ENCODE data around the gene OR51D1. TPM values are rescaled to one million over a fixed set of nuclear protein-coding genes. Genes with fewer than 3 reads are reported as not detected.

Gene OR51D1
- total RNA-seq, 4 donors from 2014 or later: not detected

- no peak for DNase-seq
- in situ Hi-C loops (cut with MboI; ENCODE audit: low pct_ligation_motif_present in 1 of 4, low pct_unique_long_range_greater_than_20kb in 1 of 4, low sequenced_read_pairs in 3 of 4): no loop called here
- intact Hi-C loops (cut with DNase I; ENCODE audit: low total_unique reads): no loop called here
Observed at GRCh38 chr11:4658629-4659445, 21.6 kb downstream of the OR51D1 start.

GRCh38 chr11:4662876-4663275 is 25.6 kb downstream of the OR51D1 start:
- H3K27ac ChIP-seq: no peak overlapping the region
- WGBS, 2 donors (ENCODE audit: low coverage in 1 of 2): 81 to 86% methylated on average over 4 to 6 of the region's 6 CpGs
- H3K9me3 ChIP-seq: no peaks in the 10 kb centered on the region
- in situ Hi-C loops (cut with MboI; ENCODE audit: low pct_ligation_motif_present in 1 of 4, low pct_unique_long_range_greater_than_20kb in 1 of 4, low sequenced_read_pairs in 3 of 4) (no loop called here), intact Hi-C loops (cut with DNase I; ENCODE audit: low total_unique reads) (no loop called here)
- no peak for DNase-seq
- no peak overlapping the region for H3K4me3 ChIP-seq
- H3K4me1 ChIP-seq: no peaks in the 10 kb centered on the region
- H3K27me3 ChIP-seq: no peaks in the 10 kb centered on the region
- TF ChIP-seq, protein P1, sequence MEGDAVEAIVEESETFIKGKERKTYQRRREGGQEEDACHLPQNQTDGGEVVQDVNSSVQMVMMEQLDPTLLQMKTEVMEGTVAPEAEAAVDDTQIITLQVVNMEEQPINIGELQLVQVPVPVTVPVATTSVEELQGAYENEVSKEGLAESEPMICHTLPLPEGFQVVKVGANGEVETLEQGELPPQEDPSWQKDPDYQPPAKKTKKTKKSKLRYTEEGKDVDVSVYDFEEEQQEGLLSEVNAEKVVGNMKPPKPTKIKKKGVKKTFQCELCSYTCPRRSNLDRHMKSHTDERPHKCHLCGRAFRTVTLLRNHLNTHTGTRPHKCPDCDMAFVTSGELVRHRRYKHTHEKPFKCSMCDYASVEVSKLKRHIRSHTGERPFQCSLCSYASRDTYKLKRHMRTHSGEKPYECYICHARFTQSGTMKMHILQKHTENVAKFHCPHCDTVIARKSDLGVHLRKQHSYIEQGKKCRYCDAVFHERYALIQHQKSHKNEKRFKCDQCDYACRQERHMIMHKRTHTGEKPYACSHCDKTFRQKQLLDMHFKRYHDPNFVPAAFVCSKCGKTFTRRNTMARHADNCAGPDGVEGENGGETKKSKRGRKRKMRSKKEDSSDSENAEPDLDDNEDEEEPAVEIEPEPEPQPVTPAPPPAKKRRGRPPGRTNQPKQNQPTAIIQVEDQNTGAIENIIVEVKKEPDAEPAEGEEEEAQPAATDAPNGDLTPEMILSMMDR (IDR thresholded peaks at IDR 0.05): no peak
- H3K36me3 ChIP-seq: no peaks in the 10 kb centered on the region

More at GRCh38 chr11:4658629-4659445, 21.6 kb downstream of the OR51D1 start:
- Histone ChIP-seq H3K36me3 (no peaks in the 10 kb centered on the region), H3K9me3 (no peaks in the 10 kb centered on the region), H3K4me3 (no peak overlapping the region), H3K27ac (no peak overlapping the region), H3K4me1 (no peaks in the 10 kb centered on the region), H3K27me3 (no peaks in the 10 kb centered on the region)
- TF ChIP-seq EP300 (IDR thresholded peaks at IDR 0.05; ENCODE audit: low read depth) (no peak), POLR2A (IDR thresholded peaks at IDR 0.05) (no peak), POLR2AphosphoS5 (IDR thresholded peaks at IDR 0.05) (no peak)
- TF ChIP-seq, protein P1 (IDR thresholded peaks at IDR 0.05): no peak
- WGBS, 2 donors (ENCODE audit: low coverage in 1 of 2): 62 to 77% methylated on average over 4 to 5 of the region's 5 CpGs

- intact Hi-C loops (cut with DNase I; ENCODE audit: low total_unique reads) (no loop called here), in situ Hi-C loops (cut with MboI; ENCODE audit: low pct_ligation_motif_present in 1 of 4, low pct_unique_long_range_greater_than_20kb in 1 of 4, low sequenced_read_pairs in 3 of 4) (no loop called here)
- WGBS, 2 donors (ENCODE audit: low coverage in 1 of 2): 86 to 91% methylated on average over 3 of the region's 3 CpGs
- Histone ChIP-seq H3K27me3 (no peaks in the 10 kb centered on the region), H3K9me3 (no peaks in the 10 kb centered on the region), H3K27ac (no peak overlapping the region), H3K36me3 (no peaks in the 10 kb centered on the region), H3K4me3 (no peak overlapping the region), H3K4me1 (no peaks in the 10 kb centered on the region)
- TF ChIP-seq, protein P1 (IDR thresholded peaks at IDR 0.05): no peak
- TF ChIP-seq POLR2AphosphoS5 (IDR thresholded peaks at IDR 0.05) (no peak), POLR2A (IDR thresholded peaks at IDR 0.05) (no peak), EP300 (IDR thresholded peaks at IDR 0.05; ENCODE audit: low read depth) (no peak)
- no peak for DNase-seq
Observed at GRCh38 chr11:4664183-4664582, 26.9 kb downstream of the OR51D1 start.

- WGBS, 2 donors (ENCODE audit: low coverage in 1 of 2): 62 to 74% methylated on average over 3 of the region's 3 CpGs
- DNase-seq: no peak
- H3K9me3 ChIP-seq: no peaks in the 10 kb centered on the region
- no peaks in the 10 kb centered on the region for H3K36me3 ChIP-seq
- no peak overlapping the region for H3K4me3 ChIP-seq
- in situ Hi-C loops (cut with MboI; ENCODE audit: low pct_ligation_motif_present in 1 of 4, low pct_unique_long_range_greater_than_20kb in 1 of 4, low sequenced_read_pairs in 3 of 4) (no loop called here), intact Hi-C loops (cut with DNase I; ENCODE audit: low total_unique reads) (no loop called here)
- H3K27ac ChIP-seq: no peak overlapping the region
- no peaks in the 10 kb centered on the region for H3K4me1 ChIP-seq
- TF ChIP-seq EP300 (IDR thresholded peaks at IDR 0.05; ENCODE audit: low read depth): no peak
- no peaks in the 10 kb centered on the region for H3K27me3 ChIP-seq
Observed at GRCh38 chr11:4664786-4665185, 27.5 kb downstream of the OR51D1 start.

DNA sequence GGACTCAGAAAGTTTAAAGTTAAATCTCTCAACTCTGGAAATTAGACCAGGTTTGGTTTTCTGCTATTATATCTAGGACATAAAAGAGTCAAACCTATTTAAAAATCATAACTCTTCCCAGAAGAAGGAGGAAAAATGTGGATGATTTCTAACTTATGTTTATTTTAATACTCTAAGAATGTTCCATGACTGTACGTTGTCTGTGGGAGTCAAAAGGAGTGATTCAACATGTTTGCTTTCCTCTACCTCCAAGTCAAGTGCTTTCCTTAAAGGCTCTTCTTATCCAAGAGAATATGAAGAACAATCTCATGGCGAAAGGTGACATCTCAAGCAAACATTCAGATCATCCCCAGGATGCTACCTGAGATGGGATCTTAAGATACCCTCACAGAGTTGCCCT is 28.1 kb downstream of the OR51D1 start:
- DNase-seq: no peak
- intact Hi-C loops (cut with DNase I; ENCODE audit: low total_unique reads): no loop called here
- Histone ChIP-seq H3K4me1 (no peaks in the 10 kb centered on the region), H3K27me3 (no peaks in the 10 kb centered on the region), H3K9me3 (no peaks in the 10 kb centered on the region), H3K4me3 (no peak overlapping the region), H3K27ac (no peak overlapping the region), H3K36me3 (no peaks in the 10 kb centered on the region)
- in situ Hi-C loops (cut with MboI; ENCODE audit: low pct_ligation_motif_present in 1 of 4, low pct_unique_long_range_greater_than_20kb in 1 of 4, low sequenced_read_pairs in 3 of 4): no loop called here
- TF ChIP-seq POLR2AphosphoS5 (IDR thresholded peaks at IDR 0.05) (no peak), POLR2A (IDR thresholded peaks at IDR 0.05) (no peak), EP300 (IDR thresholded peaks at IDR 0.05; ENCODE audit: low read depth) (no peak)
- TF ChIP-seq, protein P1 (IDR thresholded peaks at IDR 0.05): no peak
- WGBS, 2 donors (ENCODE audit: low coverage in 1 of 2): 67 to 69% methylated on average over 2 of the region's 2 CpGs

All from transverse colon (tissue), 4 donors.